T-helper 22 cell (primary cell): ENCODE measurements around the gene ARNT2.

Source experiments
- DNase-seq: peaks from one replicate; pipeline ENCODE4 v3.0.0-alpha.2; 2020; ENCODE audit warnings: low read depth

The ARNT2 gene

GRCh38 chr15:80518522-80518921 is 114.3 kb downstream of the ARNT2 start:
- DNase-seq, result no peak

GRCh38 chr15:80523746-80524145 is 119.6 kb downstream of the ARNT2 start:
- DNase-seq, result no peak

GRCh38 chr15:80525853-80526252 is 121.7 kb downstream of the ARNT2 start:
- no peak for DNase-seq

GRCh38 chr15:80526556-80527340 is 122.6 kb downstream of the ARNT2 start:
- DNase-seq, result no peak

DNA sequence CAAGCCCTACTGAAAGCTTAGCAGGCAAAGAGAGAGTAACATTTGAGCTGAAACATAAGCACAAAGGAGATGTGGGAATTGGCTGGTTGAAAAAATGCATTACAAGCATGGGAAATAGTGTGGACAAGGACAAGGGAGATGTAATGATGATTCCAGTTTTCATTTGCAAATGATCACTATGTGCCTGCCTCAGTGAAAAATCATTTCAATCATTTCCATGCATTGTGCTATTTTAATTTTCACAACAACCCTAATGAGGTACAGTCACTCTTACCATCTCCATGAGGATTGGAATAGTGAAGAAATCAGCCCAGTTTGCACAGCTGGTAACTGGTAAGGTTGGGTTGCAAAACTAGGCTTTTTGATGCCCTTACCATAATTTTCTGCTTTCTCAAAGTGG is 123.2 kb downstream of the ARNT2 start:
- DNase-seq, result no peak

DNA sequence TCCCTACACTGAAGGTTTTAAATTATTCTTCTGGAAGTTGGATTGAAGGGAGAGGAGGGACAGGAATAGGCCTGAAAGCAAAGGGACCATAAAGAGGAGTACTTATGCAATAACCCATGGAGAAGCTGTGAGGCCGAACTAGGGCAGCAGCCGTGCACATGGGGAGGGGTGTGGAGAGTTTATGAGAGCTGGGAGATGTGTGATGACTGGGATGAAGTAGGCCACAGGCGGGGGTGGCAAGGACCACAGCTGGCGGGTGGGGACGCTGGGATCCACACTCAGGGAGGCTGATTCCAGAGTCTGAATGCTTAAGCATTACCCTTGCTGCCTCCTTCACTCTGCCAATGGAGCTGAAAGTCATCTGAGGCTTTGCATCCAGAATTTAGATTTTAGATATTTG is 123.8 kb downstream of the ARNT2 start:
- no peak for DNase-seq

- DNase-seq, result no peak
Observed at GRCh38 chr15:80530737-80531365, 126.7 kb downstream of the ARNT2 start.

GRCh38 chr15:80531388-80531787 is 127.2 kb downstream of the ARNT2 start:
- DNase-seq, result no peak

DNA sequence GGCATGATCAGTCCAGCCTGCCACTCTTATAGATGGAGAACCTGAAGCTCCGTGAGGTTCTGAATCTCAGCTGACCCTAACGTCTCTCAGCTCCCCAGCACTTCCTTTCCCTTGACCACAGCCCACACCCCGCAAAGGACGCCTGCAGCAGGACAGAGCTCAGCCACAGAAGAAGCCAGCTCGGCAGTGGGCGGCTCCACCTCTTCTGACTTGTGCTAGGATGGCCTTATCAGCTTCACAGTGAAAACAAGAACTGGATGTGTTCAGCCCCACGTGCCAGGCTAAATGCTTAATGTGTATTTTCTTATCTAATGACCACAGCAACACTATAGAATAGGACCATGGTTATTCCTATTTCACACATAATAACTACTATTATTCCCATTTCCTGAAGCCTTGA is 127.6 kb downstream of the ARNT2 start:
- no peak for DNase-seq

GRCh38 chr15:80533790-80534333 is 129.7 kb downstream of the ARNT2 start:
- no peak for DNase-seq

DNA sequence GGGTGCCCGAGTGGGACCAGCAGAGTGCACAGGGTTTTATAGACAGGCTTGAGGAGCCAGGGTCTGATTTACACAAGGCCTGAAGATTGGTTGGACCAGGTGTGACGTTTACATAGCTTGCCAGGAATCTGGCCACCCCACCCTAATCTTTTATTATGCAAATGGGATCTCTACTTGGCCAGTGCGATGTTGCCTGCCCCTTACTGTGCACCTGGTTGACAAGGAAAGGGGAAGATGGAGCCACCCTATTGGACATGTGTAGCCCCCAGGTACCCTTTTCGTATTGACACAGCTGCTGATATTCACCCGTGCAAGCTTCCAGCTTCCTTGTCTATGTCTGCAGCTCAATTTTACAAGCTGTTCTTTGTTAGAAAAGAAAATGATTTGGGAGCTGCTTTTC is 132.0 kb downstream of the ARNT2 start:
- no peak for DNase-seq

DNA sequence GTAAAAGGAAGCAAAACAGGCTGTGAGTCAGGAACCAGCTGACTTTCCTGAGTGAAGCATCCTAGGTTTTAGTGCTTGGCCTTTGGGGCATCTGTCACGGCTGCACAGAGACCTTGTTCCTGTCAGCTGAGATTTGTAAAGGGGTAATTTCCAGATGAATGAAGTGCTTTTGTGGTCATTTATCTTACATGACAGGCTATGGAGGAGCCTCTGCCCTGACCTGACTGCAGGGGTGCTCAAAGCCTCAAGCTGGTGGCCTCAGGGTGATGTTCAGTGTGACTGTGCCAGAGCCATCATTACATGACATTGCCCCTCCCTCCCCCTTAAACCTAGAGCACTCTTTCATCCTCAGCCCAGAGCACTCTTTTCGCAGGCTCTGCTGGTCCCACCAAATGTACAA is 132.5 kb downstream of the ARNT2 start:
- no peak for DNase-seq

DNA sequence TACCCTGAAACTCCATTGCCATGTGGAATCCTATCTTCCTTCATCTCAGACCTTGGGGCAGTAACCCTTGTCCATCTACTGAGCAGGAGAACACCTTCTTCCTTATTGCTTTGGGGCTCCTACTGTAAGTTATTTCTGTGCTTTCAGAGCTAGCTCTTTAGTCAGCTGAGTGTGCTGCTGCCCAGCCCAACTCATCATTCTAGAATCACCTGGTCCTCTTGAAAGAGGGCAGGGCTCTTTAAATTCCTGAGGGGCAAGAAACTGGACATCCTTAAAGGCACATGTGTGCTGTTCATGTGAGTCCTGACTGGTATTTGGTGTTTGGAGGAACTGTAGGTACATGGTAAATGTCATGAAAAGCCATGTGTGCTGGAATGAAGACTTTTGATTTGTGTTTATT is 140.9 kb downstream of the ARNT2 start:
- DNase-seq, result no peak

- no peak for DNase-seq
Observed at GRCh38 chr15:80547264-80547663, 143.1 kb downstream of the ARNT2 start.

- DNase-seq, result no peak
Observed at GRCh38 chr15:80549191-80549590, 145.0 kb downstream of the ARNT2 start.

- DNase-seq, result no peak
Observed at GRCh38 chr15:80549654-80550053, 145.5 kb downstream of the ARNT2 start.

DNA sequence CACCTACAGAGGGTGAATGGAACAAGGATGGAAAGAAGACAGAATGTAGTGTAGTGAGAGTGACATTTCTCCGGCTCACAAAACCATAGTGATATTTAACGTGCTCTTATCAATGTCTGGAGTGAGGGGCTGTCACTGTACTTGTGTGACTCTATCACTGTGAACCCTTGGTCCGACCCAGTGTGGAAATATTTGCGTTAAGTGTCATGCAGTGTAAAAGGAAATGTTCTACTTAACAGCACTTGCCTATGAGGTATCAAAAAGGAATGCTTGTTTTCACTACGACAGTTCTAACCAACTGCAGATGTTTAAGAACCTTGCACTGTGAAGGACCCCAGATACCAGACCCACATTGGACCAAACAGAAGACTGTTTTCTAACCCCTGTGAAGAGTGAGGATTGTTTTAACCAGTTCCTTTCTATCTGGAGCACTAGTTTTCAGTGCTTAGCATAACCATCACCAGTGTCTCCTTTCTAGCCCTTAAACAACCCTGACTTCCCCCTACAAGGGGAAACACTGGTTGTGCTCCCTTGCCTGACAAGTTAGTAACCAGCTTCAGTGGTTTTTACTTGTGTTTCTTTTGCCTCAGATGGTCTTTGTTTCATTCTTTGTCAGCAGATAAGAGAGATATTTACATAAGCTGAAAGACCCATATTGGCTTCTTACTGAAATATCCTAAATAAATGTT is 146.2 kb downstream of the ARNT2 start:
- no peak for DNase-seq

DNA sequence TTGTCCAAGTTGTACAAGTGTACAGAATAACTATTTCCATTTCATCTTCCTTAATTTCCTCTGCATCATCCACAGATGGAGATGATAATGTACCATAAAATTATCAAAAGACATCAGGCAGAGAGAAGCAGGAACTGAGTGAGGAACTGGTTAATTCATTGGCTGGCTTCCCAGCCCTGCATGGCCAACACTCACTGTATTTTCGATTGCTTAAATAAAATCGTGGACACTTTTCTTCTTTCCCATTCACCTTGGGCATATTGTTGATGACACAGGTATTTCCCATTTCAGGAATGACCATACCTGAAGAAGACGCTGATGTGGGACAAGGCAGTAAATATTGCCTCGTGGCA is 146.7 kb downstream of the ARNT2 start:
- no peak for DNase-seq

- DNase-seq, result no peak
Observed at GRCh38 chr15:80551348-80551747, 147.2 kb downstream of the ARNT2 start.

- DNase-seq, result no peak
Observed at GRCh38 chr15:80554560-80554959, 150.4 kb downstream of the ARNT2 start.

GRCh38 chr15:80556694-80557367 is 152.6 kb downstream of the ARNT2 start:
- DNase-seq, result no peak

- DNase-seq, result no peak
Observed at GRCh38 chr15:80557441-80558234, 153.5 kb downstream of the ARNT2 start.
